Mesendoderm (in vitro differentiated cells): ENCODE results near the gene WDFY2.

ENCODE experiments used
- DNase-seq: peaks from one replicate; pipeline ENCODE4 v3.0.0; 2013
- H2AK5ac ChIP-seq: 2 replicates; pipeline ENCODE4 v1.6.1; 2013; ENCODE audit warnings: low read length, inconsistent platforms
- H2BK120ac ChIP-seq: 2 replicates; pipeline ENCODE4 v1.6.1; 2013; ENCODE audit warnings: low read depth, mild to moderate bottlenecking, low read length, moderate library complexity, mixed read lengths
- H2BK15ac ChIP-seq: replicated peaks from 2 replicates; pipeline ENCODE4 v1.6.1; 2013; ENCODE audit warnings: low read depth, mild to moderate bottlenecking, moderate library complexity
- H2BK5ac ChIP-seq: 2 replicates; pipeline ENCODE4 v1.6.1; 2013; ENCODE audit warnings: low read length, inconsistent platforms
- H3K18ac ChIP-seq: 2 replicates; pipeline ENCODE4 v1.6.1; 2013; ENCODE audit warnings: mild to moderate bottlenecking, low read length, mixed read lengths
- H3K23ac ChIP-seq: one replicate; pipeline ENCODE4 v1.6.1; 2013; ENCODE audit warnings: low read length
- H3K27ac ChIP-seq: 2 replicates; pipeline ENCODE4 v1.5.1; 2013; ENCODE audit warnings: low read depth, mild to moderate bottlenecking, inconsistent platforms, low read length, moderate library complexity
- H3K27me3 ChIP-seq: 2 replicates; pipeline ENCODE4 v1.6.1; 2013; ENCODE audit warnings: low read length, control low read depth, mild to moderate bottlenecking, inconsistent platforms; ENCODE audit not compliant: insufficient read depth, poor library complexity
- H3K36me3 ChIP-seq: 2 replicates; pipeline ENCODE4 v1.6.1; 2013; ENCODE audit warnings: low read length, inconsistent platforms; ENCODE audit not compliant: control insufficient read depth, insufficient read depth
- H3K4ac ChIP-seq: one replicate; pipeline ENCODE4 v1.6.1; 2013; ENCODE audit warnings: low read depth, mild to moderate bottlenecking, low read length, moderate library complexity
- H3K4me1 ChIP-seq: 2 replicates; pipeline ENCODE4 v1.6.1; 2013; ENCODE audit warnings: low read depth, low read length, inconsistent platforms; ENCODE audit not compliant: control insufficient read depth
- H3K4me2 ChIP-seq: 2 replicates; pipeline ENCODE4 v1.6.1; 2013; ENCODE audit warnings: low read length
- H3K4me3 ChIP-seq: 2 replicates; pipeline ENCODE4 v1.5.1; 2013; ENCODE audit warnings: mild to moderate bottlenecking, low read length
- H3K56ac ChIP-seq: one replicate; pipeline ENCODE4 v1.6.1; 2013; ENCODE audit warnings: low read length
- H3K79me1 ChIP-seq: 2 replicates; pipeline ENCODE4 v1.6.1; 2013; ENCODE audit warnings: low read length, inconsistent platforms
- H3K79me2 ChIP-seq: 2 replicates; pipeline ENCODE4 v1.6.1; 2013; ENCODE audit warnings: mild to moderate bottlenecking, low read length; ENCODE audit not compliant: control insufficient read depth, insufficient read depth
- H3K9ac ChIP-seq: 2 replicates; pipeline ENCODE4 v1.6.1; 2013; ENCODE audit warnings: low read length, inconsistent platforms
- H4K5ac ChIP-seq: one replicate; pipeline ENCODE4 v1.6.1; 2013; ENCODE audit warnings: low read length
- H4K8ac ChIP-seq: one replicate; pipeline ENCODE4 v1.6.1; 2013; ENCODE audit warnings: low read depth, mild to moderate bottlenecking, control low read depth, low read length, moderate library complexity
- WGBS: extraction: QIAGEN DNeasy Blood & Tissue Kit; methylation state at CpG from one replicate; pipeline ENCODE4 v1.1.7; 2013; ENCODE audit warnings: low lambda C conversion rate, missing lambda C conversion rate; ENCODE audit not compliant: insufficient coverage; ENCODE audit errors: extremely low coverage; 5-methylcytosine and 5-hydroxymethylcytosine counted together

The WDFY2 gene

DNA sequence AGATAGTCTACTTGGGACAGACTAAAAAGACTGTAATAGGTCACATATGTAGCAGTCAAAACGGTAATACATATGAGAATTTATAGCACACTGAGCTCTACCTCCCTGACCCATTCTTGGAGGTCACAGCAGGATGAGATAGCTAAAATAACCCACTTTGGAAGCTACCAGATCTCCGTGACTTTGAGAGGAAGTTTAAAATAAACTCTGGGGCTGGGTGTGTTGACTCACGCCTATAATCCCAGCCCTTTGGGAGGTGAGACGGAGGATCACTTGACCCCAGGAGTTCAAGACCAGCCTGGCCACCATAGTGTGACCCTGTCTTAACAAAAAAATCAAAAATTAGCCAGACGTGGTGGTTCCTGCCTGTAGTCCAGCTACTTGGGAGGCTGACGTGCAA lies 174.4 kb downstream of the WDFY2 start:
- WGBS: no CpG with 5 or more reads among the region's 6 CpGs
- Histone ChIP-seq H3K4me1 (no peaks in the 10 kb centered on the region), H4K8ac (no peak overlapping the region), H3K56ac (no peak overlapping the region), H2AK5ac (no peak overlapping the region), H3K4me2 (no peak overlapping the region), H3K27me3 (no peaks in the 10 kb centered on the region), H3K9ac (no peak overlapping the region), H2BK5ac (no peak overlapping the region), H3K23ac (no peak overlapping the region), H4K5ac (no peak overlapping the region), H3K79me2 (no peaks in the 10 kb centered on the region), H2BK120ac (no peak overlapping the region), H3K27ac (no peak overlapping the region), H3K4ac (no peak overlapping the region), H3K4me3 (no peak overlapping the region), H3K79me1 (no peaks in the 10 kb centered on the region), H3K36me3 (no peaks in the 10 kb centered on the region), H3K18ac (no peak overlapping the region), H2BK15ac (no peak overlapping the region)
- DNase-seq: no peak

DNA sequence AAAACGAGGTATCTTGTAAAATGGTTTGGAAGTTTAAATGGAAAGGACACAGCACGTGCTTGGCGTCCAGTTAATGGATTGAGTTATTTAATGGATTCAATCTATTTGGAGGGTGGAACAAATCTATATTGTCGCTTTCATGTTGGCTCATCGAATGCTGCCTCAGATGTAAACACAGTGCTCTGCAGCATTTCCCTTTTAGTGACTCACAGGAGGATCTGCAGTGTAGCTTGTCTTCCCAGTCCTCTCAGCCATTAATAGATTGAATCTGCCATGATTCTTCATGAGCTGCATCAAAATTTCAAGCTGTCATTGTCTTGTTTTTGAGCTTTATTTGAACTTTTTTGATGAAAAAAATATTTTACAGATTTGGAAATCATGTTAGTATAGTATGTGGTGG lies 175.0 kb downstream of the WDFY2 start:
- Histone ChIP-seq H3K4me3 (no peak overlapping the region), H3K9ac (no peak overlapping the region), H3K56ac (no peak overlapping the region), H3K79me2 (no peaks in the 10 kb centered on the region), H3K18ac (no peak overlapping the region), H4K5ac (no peak overlapping the region), H3K23ac (no peak overlapping the region), H3K4me2 (no peak overlapping the region), H2BK120ac (no peak overlapping the region), H3K27ac (no peak overlapping the region), H4K8ac (no peak overlapping the region), H2BK15ac (no peak overlapping the region), H3K36me3 (no peaks in the 10 kb centered on the region), H2AK5ac (no peak overlapping the region), H2BK5ac (no peak overlapping the region), H3K4me1 (no peaks in the 10 kb centered on the region), H3K27me3 (no peaks in the 10 kb centered on the region), H3K4ac (no peak overlapping the region), H3K79me1 (no peaks in the 10 kb centered on the region)
- no CpG with 5 or more reads among the region's 5 CpGs for WGBS
- no peak for DNase-seq

DNA sequence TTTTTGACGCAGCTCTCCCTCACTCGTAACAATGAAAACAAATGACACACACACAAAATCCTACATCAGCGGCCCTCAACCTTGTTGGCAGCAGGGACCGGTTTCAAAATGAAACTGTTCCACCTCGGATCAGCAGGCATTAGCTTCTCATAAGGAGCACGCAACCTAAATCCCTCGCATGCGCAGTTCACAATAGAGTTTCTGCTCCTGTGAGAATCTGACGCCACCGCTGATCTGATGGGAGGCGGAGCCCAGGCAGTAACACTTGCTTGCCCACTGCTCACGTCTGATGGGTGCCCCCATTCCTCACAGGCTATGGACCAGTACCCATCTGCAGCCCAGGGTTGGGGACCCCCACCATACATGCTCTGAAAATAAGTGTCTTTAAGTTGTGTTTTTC lies 176.3 kb downstream of the WDFY2 start:
- no CpG with 5 or more reads among the region's 12 CpGs for WGBS
- Histone ChIP-seq H3K4me2 (no peak overlapping the region), H3K56ac (no peak overlapping the region), H3K4me1 (no peaks in the 10 kb centered on the region), H3K36me3 (no peaks in the 10 kb centered on the region), H3K18ac (no peak overlapping the region), H3K4me3 (no peak overlapping the region), H3K27me3 (no peaks in the 10 kb centered on the region), H2BK15ac (no peak overlapping the region), H3K9ac (no peak overlapping the region), H4K8ac (no peak overlapping the region), H3K4ac (no peak overlapping the region), H3K27ac (no peak overlapping the region), H2BK120ac (no peak overlapping the region), H4K5ac (no peak overlapping the region), H3K23ac (no peak overlapping the region), H2AK5ac (no peak overlapping the region), H2BK5ac (no peak overlapping the region), H3K79me2 (no peaks in the 10 kb centered on the region), H3K79me1 (no peaks in the 10 kb centered on the region)
- DNase-seq: no peak

DNA sequence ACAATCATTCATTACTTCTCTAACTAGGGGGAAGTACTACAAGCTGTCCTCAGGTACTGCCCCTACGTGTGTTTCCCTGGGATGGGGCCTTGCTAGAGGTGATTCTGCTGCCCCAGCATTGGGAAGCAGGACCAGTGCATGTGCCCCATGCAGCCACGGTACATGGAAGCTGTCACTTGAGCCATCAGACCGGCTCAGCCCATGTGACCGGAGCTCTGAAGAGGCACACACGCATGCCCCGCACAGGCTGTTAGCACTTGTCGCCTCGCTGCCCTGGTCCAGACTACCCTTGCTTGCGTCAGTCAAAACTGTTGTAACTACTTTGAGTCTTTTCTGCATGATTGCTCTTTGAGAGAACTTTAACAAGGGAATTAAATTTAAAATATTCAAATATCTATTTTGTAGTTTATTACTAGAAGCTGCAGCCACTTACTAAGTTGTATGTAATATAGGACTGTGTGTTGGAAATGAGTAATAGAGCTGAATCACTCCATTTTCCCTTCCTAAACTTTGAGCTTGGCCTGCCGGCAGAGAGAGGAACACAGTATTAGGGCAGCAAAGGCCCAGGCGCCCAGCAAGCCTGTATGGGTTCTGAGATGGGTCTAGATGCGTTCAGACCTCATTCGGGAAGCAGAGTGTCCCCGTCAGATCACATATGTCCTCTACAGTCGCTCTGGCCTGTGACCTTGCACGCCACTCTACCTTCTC lies 177.5 kb downstream of the WDFY2 start:
- Histone ChIP-seq H3K36me3 (no peaks in the 10 kb centered on the region), H3K27ac (no peak overlapping the region), H4K8ac (no peak overlapping the region), H3K23ac (no peak overlapping the region), H2AK5ac (no peak overlapping the region), H3K9ac (no peak overlapping the region), H3K79me1 (no peaks in the 10 kb centered on the region), H3K18ac (no peak overlapping the region), H4K5ac (no peak overlapping the region), H3K27me3 (no peaks in the 10 kb centered on the region), H3K4me1 (no peaks in the 10 kb centered on the region), H3K4me3 (no peak overlapping the region), H2BK5ac (no peak overlapping the region), H3K79me2 (no peaks in the 10 kb centered on the region), H3K4ac (no peak overlapping the region), H3K56ac (no peak overlapping the region), H2BK120ac (no peak overlapping the region), H2BK15ac (no peak overlapping the region), H3K4me2 (no peak overlapping the region)
- WGBS: no CpG with 5 or more reads among the region's 16 CpGs
- DNase-seq: no peak

DNA sequence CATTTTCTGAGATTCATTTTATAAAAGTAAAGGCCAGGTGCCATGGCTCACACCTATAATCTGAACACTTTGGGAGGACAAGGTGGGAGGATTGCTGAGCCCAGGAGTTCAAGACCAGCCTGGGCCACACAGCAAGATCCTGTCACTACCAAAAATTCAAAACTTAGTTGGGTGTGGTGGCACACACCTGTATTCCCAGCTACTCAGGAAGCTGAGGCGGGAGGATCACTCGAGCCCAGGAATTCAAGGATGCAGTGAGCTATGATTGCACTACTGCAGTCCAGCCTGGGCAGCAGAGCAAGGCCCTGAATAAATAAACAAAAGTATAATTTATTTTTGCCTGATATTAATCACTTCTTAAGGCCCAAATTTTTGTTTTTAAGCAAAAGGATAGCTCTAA lies 179.2 kb downstream of the WDFY2 start:
- Histone ChIP-seq H3K79me1 (no peaks in the 10 kb centered on the region), H4K5ac (no peak overlapping the region), H2BK120ac (no peak overlapping the region), H3K79me2 (no peaks in the 10 kb centered on the region), H3K36me3 (no peaks in the 10 kb centered on the region), H3K9ac (no peak overlapping the region), H3K18ac (no peak overlapping the region), H2AK5ac (no peak overlapping the region), H3K4me1 (no peaks in the 10 kb centered on the region), H4K8ac (no peak overlapping the region), H3K4me3 (no peak overlapping the region), H3K4me2 (no peak overlapping the region), H3K56ac (no peak overlapping the region), H3K27ac (no peak overlapping the region), H2BK15ac (no peak overlapping the region), H3K27me3 (no peaks in the 10 kb centered on the region), H2BK5ac (no peak overlapping the region), H3K23ac (no peak overlapping the region), H3K4ac (no peak overlapping the region)
- no CpG with 5 or more reads among the region's 2 CpGs for WGBS
- no peak for DNase-seq
